ENCODE results near the gene NIPSNAP2.
"Not testable (repeated sequence)": the region's sequence is repeated elsewhere in the genome, so short reads cannot be mapped to it uniquely, and the experiment has no call there.

NIPSNAP2 gene

GRCh38 chr7:55964261-55965099 lies at the start of gene NIPSNAP2:
NIPSNAP2 (plus strand) TSS chr7:55964585; CDS start chr7:55964610, 25 bp downstream.
- peak; percentile 83 for DNase-seq

DNA sequence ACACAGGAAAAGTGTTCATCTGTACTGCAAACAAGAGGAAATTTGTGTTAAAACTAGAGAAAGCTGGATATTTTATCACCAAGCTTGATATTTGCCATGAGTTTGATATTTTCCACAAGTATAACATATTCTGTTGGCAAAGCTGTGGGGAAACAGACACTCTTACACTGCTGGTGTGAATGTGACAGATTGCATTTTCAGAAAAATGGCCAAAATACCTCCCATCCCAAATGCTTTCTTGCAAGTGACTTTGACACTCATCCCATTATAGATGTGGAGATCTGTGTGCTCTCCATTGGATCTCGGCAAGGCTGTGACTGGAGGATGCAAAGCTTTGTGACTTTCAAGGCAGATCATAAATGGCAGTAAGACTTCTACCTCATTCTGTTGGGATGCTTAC lies 46.6 kb upstream of the NIPSNAP2 start:
- DNase-seq = no peak

- DNase-seq = no peak
Observed at GRCh38 chr7:55928006-55928767, 36.2 kb upstream of the NIPSNAP2 start.

DNA sequence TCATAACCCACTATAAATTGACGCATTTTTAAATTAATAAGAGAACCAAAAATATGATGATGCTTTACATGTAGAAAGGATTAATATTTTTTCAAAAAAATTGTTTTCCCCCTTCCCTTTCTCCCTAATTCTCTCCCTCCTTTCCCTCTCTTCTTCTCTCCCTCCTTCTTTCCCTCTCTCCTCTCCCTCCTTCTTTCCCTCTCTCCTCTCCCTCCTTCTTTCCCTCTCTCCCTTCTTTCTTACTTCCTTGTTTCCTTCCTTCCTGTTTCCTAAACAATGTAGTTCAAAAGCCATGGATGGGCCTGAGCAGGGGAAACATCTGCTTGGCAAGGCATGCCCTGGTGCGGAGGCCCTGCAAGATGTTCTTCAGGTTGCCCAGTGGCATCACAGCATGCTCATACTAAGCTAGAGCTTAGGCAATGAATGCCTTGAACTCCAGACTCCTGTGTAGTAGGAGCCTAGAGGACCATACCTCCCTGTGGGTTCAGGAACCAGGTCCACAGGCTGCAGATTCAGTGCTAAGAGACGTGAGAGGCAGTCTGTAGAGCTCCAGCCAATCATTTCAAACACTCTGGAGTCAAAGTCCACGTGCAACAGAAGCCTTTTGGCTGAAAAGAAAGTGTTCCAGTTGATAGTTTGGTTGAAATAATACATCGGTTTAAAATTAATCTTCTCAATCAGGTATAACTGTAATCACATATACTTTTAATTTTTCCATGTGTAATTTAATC lies 32.8 kb upstream of the NIPSNAP2 start:
- no peak for DNase-seq

- DNase-seq = no peak
Observed at GRCh38 chr7:55939514-55940123, 24.8 kb upstream of the NIPSNAP2 start.

DNA sequence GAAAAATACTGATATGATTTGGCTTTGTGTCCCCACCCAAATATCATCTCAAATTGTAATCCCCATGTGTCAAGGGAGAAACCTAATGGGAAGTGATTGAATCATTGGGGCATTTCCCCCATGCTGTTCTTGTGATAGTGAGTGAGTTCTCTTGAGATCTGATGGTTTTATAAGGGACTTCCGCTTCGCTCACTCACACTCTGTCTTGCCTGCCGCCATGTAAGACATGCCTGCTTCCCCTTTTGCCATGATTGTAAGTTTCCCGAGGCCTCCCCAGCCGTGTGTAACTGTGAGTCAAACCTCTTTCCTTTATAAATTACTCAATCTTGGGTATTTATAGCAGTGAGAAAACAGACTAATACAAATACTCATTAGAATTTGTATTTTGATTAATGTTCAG lies 17.8 kb upstream of the NIPSNAP2 start:
- DNase-seq = no peak

- peak; percentile 96 for DNase-seq
Observed at GRCh38 chr7:55951637-55952351, 12.6 kb upstream of the NIPSNAP2 start, which contains the start of gene MRPS17. MRPS17 (plus strand) TSS chr7:55951877; CDS start chr7:55953196, 1,319 bp downstream.

- not testable (repeated sequence) for DNase-seq
Observed at GRCh38 chr7:55952352-55952671, 12.1 kb upstream of the NIPSNAP2 start.

DNA sequence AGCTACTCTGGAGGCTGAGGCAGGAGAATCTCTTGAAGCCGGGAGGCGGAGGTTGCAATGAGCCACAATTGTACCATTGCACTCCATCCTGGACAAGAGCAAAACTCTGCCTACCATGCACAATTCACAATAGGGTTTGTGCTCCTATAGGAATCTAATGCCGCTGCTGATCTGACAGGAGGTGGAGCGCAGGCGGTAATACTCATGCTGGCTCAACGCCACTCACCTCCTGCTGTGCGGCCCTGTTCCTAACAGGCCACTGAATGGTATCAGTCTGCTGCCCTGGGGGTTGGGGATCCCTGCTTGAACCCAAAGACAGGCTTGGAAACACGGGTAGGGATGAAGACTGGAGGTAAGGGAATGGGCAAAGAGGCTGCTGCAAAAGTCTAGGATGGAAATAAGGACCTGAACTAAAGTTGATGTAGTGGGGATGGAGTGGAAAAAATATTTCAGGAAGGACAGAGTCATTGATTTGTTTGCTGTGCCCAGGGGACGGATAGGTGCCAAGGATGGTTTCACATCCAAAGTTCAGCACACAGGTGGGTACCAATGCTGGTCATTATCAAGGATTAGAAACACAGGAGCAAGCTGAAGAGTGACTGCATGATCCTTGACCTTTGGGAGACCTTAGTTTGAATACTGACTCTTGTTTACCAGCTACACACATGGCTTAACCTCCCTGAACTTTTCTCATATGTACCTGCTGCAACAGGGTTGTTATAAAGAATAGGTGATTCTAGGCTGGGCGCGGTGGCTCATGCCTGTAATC lies 10.5 kb upstream of the NIPSNAP2 start:
- DNase-seq = no peak

DNA sequence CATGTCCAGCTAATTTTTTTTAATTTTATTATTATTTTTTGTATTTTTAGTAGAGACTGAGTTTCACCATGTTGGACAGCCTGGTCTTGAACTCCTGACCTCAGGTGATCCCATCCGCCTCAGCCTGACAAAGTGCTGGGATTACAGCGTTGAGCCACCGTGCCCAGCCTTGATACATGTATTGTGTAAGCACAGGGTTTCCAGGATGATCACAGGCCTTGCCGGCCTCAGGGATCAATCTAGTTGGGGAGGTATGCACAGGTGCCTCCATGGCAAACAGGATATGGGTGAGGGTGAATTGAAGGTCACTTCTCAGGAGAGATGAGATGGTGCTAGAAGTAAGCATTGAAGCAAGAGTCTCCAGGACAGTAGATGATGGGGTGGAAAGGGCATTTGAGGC lies 7.2 kb upstream of the NIPSNAP2 start:
- no peak for DNase-seq

- DNase-seq = peak; percentile 50
Observed at GRCh38 chr7:55962014-55962413, 2.4 kb upstream of the NIPSNAP2 start.

DNA sequence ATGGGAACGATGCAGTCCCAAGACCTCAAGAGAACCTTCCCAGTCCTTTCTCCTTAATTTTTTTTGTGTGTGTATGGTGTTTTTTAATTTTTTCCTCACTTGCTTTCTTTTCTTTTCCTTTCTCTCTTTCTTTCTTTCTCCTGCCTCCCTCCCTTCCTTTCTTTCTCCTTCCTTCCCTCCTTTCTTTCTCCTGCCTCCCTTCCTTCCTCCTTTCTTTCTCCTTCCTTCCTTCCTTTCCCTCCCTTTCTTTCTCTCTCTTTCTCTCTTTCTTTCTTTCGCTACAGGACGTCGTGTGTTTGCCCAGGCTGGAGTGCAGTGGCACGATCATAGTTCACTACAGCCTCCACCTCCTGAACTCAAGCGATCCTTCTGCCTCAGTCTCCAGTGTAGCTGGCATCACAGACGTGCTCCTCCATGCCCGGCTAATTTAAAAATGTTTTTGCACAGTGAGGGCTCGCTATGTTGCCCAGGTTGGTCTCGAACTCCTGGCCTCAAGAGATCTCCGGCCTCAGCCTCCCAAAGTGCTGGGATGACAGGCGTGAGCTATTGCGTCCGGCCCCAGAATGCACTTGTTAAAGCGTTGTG lies 709 bp upstream of the NIPSNAP2 start:
- no peak for DNase-seq

DNA sequence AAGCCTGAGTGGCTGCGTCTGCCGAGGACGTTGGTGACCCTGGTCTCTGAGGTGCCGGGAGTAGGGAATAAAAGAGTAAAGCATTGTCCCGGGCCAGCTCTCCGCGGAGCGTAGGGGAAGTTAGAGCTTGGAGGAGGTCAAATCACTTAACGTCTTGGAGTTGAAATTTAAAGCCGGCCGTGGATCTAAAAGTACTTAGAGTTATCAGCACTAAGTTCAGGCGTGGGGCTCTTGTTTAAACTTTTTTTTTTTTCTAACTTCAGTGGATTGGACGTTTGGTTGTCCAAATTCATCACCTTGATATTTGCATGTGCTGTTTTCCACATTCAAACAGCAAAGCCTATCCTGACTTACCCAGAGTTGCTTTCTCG lies 700 bp downstream of the NIPSNAP2 start:
- no peak for DNase-seq

GRCh38 chr7:55965805-55966421 lies 1.5 kb downstream of the NIPSNAP2 start:
- peak; percentile 31 for DNase-seq

DNA sequence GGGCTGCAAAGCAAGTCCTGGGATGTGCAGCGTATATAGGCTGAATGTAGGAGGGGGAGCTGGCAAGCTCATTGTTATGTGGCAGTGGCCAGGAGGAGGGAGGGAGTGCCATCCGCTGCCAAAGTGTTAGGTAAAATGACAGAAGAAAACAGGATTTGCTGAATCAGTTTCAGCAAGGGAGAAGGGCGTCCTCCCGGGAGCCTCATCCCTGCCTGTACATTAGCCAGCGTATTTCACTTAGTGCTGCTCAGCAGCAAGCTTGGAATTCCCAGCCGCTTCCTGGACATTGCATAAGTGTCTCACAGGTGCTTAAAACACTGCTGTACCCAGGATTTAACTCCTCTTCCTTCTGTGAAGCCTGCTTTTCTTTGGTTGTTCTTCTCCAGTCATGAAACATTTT lies 2.5 kb downstream of the NIPSNAP2 start:
- DNase-seq = no peak

DNA sequence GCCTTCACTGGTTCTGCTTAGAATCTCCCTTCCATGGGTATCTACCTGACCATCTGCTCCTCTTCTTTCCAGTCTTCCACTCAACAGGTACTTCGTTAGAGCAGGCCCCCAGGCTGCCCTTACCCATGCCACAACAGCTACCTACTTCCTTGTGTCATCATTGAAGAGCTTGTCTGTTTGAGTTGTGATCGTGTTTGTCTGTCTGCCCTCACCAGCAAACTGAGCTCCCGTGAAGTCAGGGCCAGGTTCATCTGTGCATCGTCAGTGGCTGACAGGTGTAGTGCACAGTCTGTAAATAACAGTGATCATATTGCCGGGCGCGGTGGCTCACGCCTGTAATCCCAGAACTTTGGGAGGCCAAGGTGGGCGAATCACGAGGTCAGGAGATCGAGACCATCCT lies 5.0 kb downstream of the NIPSNAP2 start:
- DNase-seq = no peak

- no peak for DNase-seq
Observed at GRCh38 chr7:55970561-55970960, 6.2 kb downstream of the NIPSNAP2 start.

- DNase-seq = peak; percentile 98
Observed at GRCh38 chr7:55970978-55971377, 6.6 kb downstream of the NIPSNAP2 start.

- DNase-seq = no peak
Observed at GRCh38 chr7:55973747-55974250, 9.4 kb downstream of the NIPSNAP2 start.

- DNase-seq = no peak
Observed at GRCh38 chr7:55975988-55976633, 11.7 kb downstream of the NIPSNAP2 start.
